Stomach (tissue), 9 donors: ENCODE results near the gene ADARB2. TPM values are rescaled to one million over a fixed set of nuclear protein-coding genes. Genes with fewer than 3 reads are reported as not detected.
A peak's percentile ranks its signal among the peaks of the same experiment; 100 is the strongest.
"Not testable (repeated sequence)": the region's sequence is repeated elsewhere in the genome, so short reads cannot be mapped to it uniquely, and the experiment has no call there.

ENCODE experiments used
- DNase-seq, 2 donors: peaks; one replicate each; pipeline versions ENCODE4 v3.0.0 to v3.0.0-alpha.2; 2013 to 2019
- H3K27ac ChIP-seq, 5 donors: fragments of 200-600 bp in 4 of 5; sonication (generic) in 4 of 5; one replicate each; pipeline ENCODE4 v1.5.1; 2013 to 2019; ENCODE audit warnings: mild to moderate bottlenecking in 1 of 5, moderate library complexity in 1 of 5
- H3K27me3 ChIP-seq, 3 donors: fragments of 200-600 bp; sonication (generic); one replicate each; pipeline ENCODE4 v1.5.1; 2017 to 2019; ENCODE audit warnings: mixed run types in 1 of 3
- H3K36me3 ChIP-seq, 4 donors: fragments of 200-600 bp; sonication (generic); 1 replicate in 3 of 4; 2 replicates in 1 of 4; pipeline ENCODE4 v1.5.1; 2016 to 2019
- H3K4me1 ChIP-seq, 4 donors: fragments of 200-600 bp; sonication (generic); one replicate each; pipeline ENCODE4 v1.5.1; 2016 to 2019
- H3K4me3 ChIP-seq, 4 donors: fragments of 200-600 bp; sonication (generic) in 3 of 4; one replicate each; pipeline ENCODE4 v1.5.1; 2016 to 2019; ENCODE audit warnings: mild to moderate bottlenecking in 1 of 4
- H3K9me3 ChIP-seq, 4 donors: fragments of 200-600 bp; sonication (generic); one replicate each; pipeline ENCODE4 v1.5.1; 2016 to 2019
- EP300 ChIP-seq: sonication (generic); formaldehyde crosslinking; IDR thresholded peaks from one replicate; pipeline ENCODE4 v1.6.1; 2017; ENCODE audit warnings: antibody characterized with exemption
- POLR2A ChIP-seq, 4 donors: fragments of 450-650 bp; IDR thresholded peaks; one replicate each; pipeline ENCODE4 v1.6.1; 2016; ENCODE audit warnings: antibody characterized with exemption in 4 of 4, control low read depth in 2 of 4, mild to moderate bottlenecking in 1 of 4, moderate library complexity in 1 of 4
- POLR2AphosphoS5 ChIP-seq, 3 donors: sonication (generic); formaldehyde crosslinking; IDR thresholded peaks; one replicate each; pipeline ENCODE4 v1.6.1; 2016; ENCODE audit warnings: antibody characterized with exemption in 3 of 3
- WGBS, 5 donors: extraction: QIAGEN DNeasy Blood & Tissue Kit in 3 of 5; methylation state at CpG; one replicate each; pipeline versions ENCODE4 v1.1.5 to v1.1.7; 2013 to 2018; 5-methylcytosine and 5-hydroxymethylcytosine counted together
- intact Hi-C: fragments of 100-400 bp; cut with DNase I; formaldehyde crosslinking; loops from one replicate; pipeline ENCODE4 v1.15.1; 2023; ENCODE audit warnings: low total_unique reads
- polyA plus RNA-seq, 3 donors: library from polyadenylated mRNA; stranded (reverse); fragments of 200-250 nt; gene quantifications; one replicate each; pipeline ENCODE4 v1.2.3, GENCODE V29; 2013
- total RNA-seq, 5 donors: library from RNA; depleted of rRNA; stranded (reverse); fragments of >200 nt; gene quantifications; one replicate each; pipeline versions ENCODE4 v1.1.0 to v1.2.3, GENCODE V29; 2014 to 2016
- TF ChIP-seq, protein P1 (sequence below), 7 experiments: fragments of 450-650 bp in 4 of 7; fragments of 200-600 bp in 3 of 7; sonication (generic) in 3 of 7; IDR thresholded peaks; one replicate each; pipeline ENCODE4 v1.5.1; 2016 to 2019; ENCODE audit warnings: antibody characterized with exemption in 7 of 7, control low read depth in 2 of 7, mild to moderate bottlenecking in 1 of 7
- donor health status: healthy with polysubstance abuse.
- donor health status: Bipolar disorder and iron deficiency.
- donor health status: healthy.

Gene ADARB2
- total and polyA plus RNA-seq, 8 donors: 0.55 to 4.1 (median 1.4) TPM; not detected in 1

- Histone ChIP-seq H3K27ac (no peak overlapping the region), H3K9me3 (no peaks in the 10 kb centered on the region), H3K4me3 (no peak overlapping the region), H3K27me3 (peaks cover 0 to 18% (median 4%) of the 10 kb centered on the region in 3 donors), H3K36me3 (no peaks in the 10 kb centered on the region), H3K4me1 (no peaks in the 10 kb centered on the region)
- TF ChIP-seq, protein P1, sequence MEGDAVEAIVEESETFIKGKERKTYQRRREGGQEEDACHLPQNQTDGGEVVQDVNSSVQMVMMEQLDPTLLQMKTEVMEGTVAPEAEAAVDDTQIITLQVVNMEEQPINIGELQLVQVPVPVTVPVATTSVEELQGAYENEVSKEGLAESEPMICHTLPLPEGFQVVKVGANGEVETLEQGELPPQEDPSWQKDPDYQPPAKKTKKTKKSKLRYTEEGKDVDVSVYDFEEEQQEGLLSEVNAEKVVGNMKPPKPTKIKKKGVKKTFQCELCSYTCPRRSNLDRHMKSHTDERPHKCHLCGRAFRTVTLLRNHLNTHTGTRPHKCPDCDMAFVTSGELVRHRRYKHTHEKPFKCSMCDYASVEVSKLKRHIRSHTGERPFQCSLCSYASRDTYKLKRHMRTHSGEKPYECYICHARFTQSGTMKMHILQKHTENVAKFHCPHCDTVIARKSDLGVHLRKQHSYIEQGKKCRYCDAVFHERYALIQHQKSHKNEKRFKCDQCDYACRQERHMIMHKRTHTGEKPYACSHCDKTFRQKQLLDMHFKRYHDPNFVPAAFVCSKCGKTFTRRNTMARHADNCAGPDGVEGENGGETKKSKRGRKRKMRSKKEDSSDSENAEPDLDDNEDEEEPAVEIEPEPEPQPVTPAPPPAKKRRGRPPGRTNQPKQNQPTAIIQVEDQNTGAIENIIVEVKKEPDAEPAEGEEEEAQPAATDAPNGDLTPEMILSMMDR (IDR thresholded peaks at IDR 0.05): no peak
- TF ChIP-seq EP300 (no peak), POLR2A (IDR thresholded peaks at IDR 0.05) (no peak), POLR2AphosphoS5 (IDR thresholded peaks at IDR 0.05) (no peak)
- 61 to 70% (median 64%) methylated on average over 5 of the region's 5 CpGs for WGBS, 5 donors
- intact Hi-C loops: no loop called here
- no peak for DNase-seq
Observed at GRCh38 chr10:1163831-1164230, 573.5 kb downstream of the ADARB2 start.

DNA sequence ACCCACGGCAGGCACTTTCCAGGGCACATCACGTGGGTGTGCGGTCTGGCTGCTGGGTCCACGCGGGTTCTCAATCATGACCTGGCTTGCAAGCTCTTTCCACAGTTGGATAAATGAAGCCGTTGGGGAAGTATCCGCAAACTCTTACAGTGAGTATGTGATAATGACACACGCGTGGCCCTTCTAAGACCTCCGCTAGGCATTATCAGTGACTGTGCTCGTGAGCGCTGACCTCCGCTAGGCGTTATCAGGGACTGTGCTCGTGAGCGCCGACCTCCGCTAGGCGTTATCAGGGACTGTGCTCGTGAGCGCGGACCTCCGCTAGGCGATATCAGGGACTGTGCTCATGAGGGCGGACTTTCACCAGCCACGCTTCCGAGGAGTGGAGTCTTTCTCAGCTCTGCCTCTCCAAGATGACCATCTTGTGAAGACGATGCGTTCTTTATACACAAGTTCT is 574.1 kb downstream of the ADARB2 start:
- peaks cover 0 to 19% (median 4%) of the 10 kb centered on the region in 3 donors for H3K27me3 ChIP-seq
- 85 to 92% (median 90%) methylated on average over 29 of the region's 29 CpGs for WGBS, 5 donors
- H3K36me3 ChIP-seq: no peaks in the 10 kb centered on the region
- DNase-seq: peak in 1 of 2 donors; percentile 17
- no peak overlapping the region for H3K4me3 ChIP-seq
- H3K4me1 ChIP-seq: no peaks in the 10 kb centered on the region
- intact Hi-C loops: no loop called here
- H3K27ac ChIP-seq: no peak overlapping the region
- no peaks in the 10 kb centered on the region for H3K9me3 ChIP-seq
- TF ChIP-seq, protein P1 (IDR thresholded peaks at IDR 0.05): no peak
- TF ChIP-seq EP300 (no peak), POLR2A (IDR thresholded peaks at IDR 0.05) (no peak), POLR2AphosphoS5 (IDR thresholded peaks at IDR 0.05) (no peak)

GRCh38 chr10:1162481-1163203 is 574.7 kb downstream of the ADARB2 start:
- intact Hi-C loops: no loop called here
- Histone ChIP-seq H3K27me3 (peaks cover 0 to 24% (median 4%) of the 10 kb centered on the region in 3 donors), H3K36me3 (no peaks in the 10 kb centered on the region), H3K4me3 (no peak overlapping the region), H3K4me1 (no peaks in the 10 kb centered on the region), H3K9me3 (no peaks in the 10 kb centered on the region), H3K27ac (no peak overlapping the region)
- TF ChIP-seq POLR2A (IDR thresholded peaks at IDR 0.05) (no peak), POLR2AphosphoS5 (IDR thresholded peaks at IDR 0.05) (no peak), EP300 (no peak)
- TF ChIP-seq, protein P1 (IDR thresholded peaks at IDR 0.05): no peak
- peak in 1 of 2 donors; percentile 10 for DNase-seq
- WGBS, 5 donors: 63 to 75% (median 67%) methylated on average over 13 of the region's 13 CpGs

- 71 to 82% (median 79%) methylated on average over 5 of the region's 5 CpGs for WGBS, 5 donors
Observed at GRCh38 chr10:1161315-1161673, 576.0 kb downstream of the ADARB2 start.

More at GRCh38 chr10:1161315-1161673, 576.0 kb downstream of the ADARB2 start:
- H3K27ac ChIP-seq, H3K4me1 ChIP-seq, intact Hi-C loops, H3K9me3 ChIP-seq, DNase-seq, H3K4me3 ChIP-seq, H3K36me3 ChIP-seq: not testable (repeated sequence)
- H3K27me3 ChIP-seq: peaks cover 0 to 23% (median 2%) of the 10 kb centered on the region in 3 donors
